Tibial nerve (tissue), 4 donors: ENCODE measurements around the gene RBM20.

Experiments used
- CTCF ChIP-seq, 5 experiments: fragments of 200-600 bp in 3 of 5; fragments of 450-650 bp in 2 of 5; sonication (generic) in 3 of 5; IDR thresholded peaks; one replicate each; pipeline ENCODE4 v1.5.1; 2016 to 2019; ENCODE audit warnings: antibody characterized with exemption in 5 of 5, mild to moderate bottlenecking in 3 of 5, moderate library complexity in 2 of 5
- EP300 ChIP-seq, 2 donors: sonication (generic); formaldehyde crosslinking; IDR thresholded peaks; one replicate each; pipeline ENCODE4 v1.6.1; 2017; ENCODE audit warnings: antibody characterized with exemption in 2 of 2, mild to moderate bottlenecking in 1 of 2
- POLR2A ChIP-seq, 2 donors: fragments of 450-650 bp; IDR thresholded peaks; one replicate each; pipeline ENCODE4 v1.6.1; 2017; ENCODE audit warnings: antibody characterized with exemption in 2 of 2, mild to moderate bottlenecking in 2 of 2, moderate library complexity in 2 of 2

DNA sequence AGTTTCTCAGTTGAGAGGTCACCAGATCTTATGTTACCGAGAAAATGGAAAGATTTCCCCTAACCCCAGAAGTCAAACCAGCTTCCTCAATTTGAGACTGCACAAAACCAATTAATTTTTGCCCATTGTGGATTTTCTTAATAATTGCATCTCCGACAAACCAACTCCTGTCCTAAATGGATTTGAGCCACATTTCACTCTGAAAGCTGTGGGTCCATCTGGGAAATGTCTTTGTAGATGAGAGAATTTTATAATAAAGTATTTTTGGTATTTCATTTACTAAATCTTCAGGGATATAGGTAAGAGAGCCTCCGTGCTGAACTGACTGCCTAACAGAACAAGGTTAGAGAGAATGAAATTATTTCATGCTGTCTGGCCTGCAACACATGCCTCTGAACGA lies 127.9 kb downstream of the RBM20 start:
- TF ChIP-seq POLR2A (IDR thresholded peaks at IDR 0.05) (no peak), CTCF (IDR thresholded peaks at IDR 0.05) (no peak), EP300 (IDR thresholded peaks at IDR 0.05) (no peak)
